NCI-H2107 treated with DMSO at 0.1 percent for 48 hours (cell line): ENCODE data around the gene ZDHHC19.
A peak's percentile ranks its signal among the peaks of the same experiment; 100 is the strongest.
"Not testable (repeated sequence)": the region's sequence is repeated elsewhere in the genome, so short reads cannot be mapped to it uniquely, and the experiment has no call there.

Experiments
- DNase-seq: peaks from one replicate; lab custom pipeline; 2025; ENCODE audit not compliant: unreplicated experiment; lab: John Stamatoyannopoulos, UW

The ZDHHC19 gene

GRCh38 chr3:196225763-196226364, 14.7 kb upstream of the ZDHHC19 start:
- DNase-seq = no peak

GRCh38 chr3:196225086-196225485, 13.9 kb upstream of the ZDHHC19 start:
- no peak for DNase-seq

- DNase-seq = peak; percentile 52
These were observed 11.8 kb upstream of the ZDHHC19 start for GRCh38 chr3:196222876-196223595.

GRCh38 chr3:196220991-196221390, 9.8 kb upstream of the ZDHHC19 start:
- DNase-seq = no peak

- DNase-seq = no peak
These were observed 9.4 kb upstream of the ZDHHC19 start for GRCh38 chr3:196220587-196220986.

- DNase-seq = no peak
These were observed 8.7 kb upstream of the ZDHHC19 start for GRCh38 chr3:196219970-196220311.

- DNase-seq = peak; percentile 92
These were observed 8.2 kb upstream of the ZDHHC19 start for GRCh38 chr3:196219194-196219969.

- no peak for DNase-seq
These were observed 7.0 kb upstream of the ZDHHC19 start for GRCh38 chr3:196218155-196218712.

GRCh38 chr3:196217307-196218154, 6.3 kb upstream of the ZDHHC19 start:
- DNase-seq = no peak

- no peak for DNase-seq
These were observed 5.5 kb upstream of the ZDHHC19 start for GRCh38 chr3:196216681-196217211.

- no peak for DNase-seq
These were observed 4.9 kb upstream of the ZDHHC19 start, which contains the start of gene SLC51A for GRCh38 chr3:196216089-196216564. Gene SLC51A, plus strand, starts transcription at chr3:196216534. Its CDS starts 179 bp downstream, at chr3:196216713.

- DNase-seq = no peak
These were observed 4.4 kb upstream of the ZDHHC19 start for GRCh38 chr3:196215493-196216020.

GRCh38 chr3:196214783-196215441, 3.7 kb upstream of the ZDHHC19 start:
- no peak for DNase-seq

- not testable (repeated sequence) for DNase-seq
These were observed 1.1 kb downstream of the ZDHHC19 start for GRCh38 chr3:196209944-196210672.

- no peak for DNase-seq
These were observed 2.1 kb downstream of the ZDHHC19 start for GRCh38 chr3:196208942-196209695.

- no peak for DNase-seq
These were observed 3.2 kb downstream of the ZDHHC19 start for GRCh38 chr3:196207833-196208607.

GRCh38 chr3:196207159-196207832, 3.9 kb downstream of the ZDHHC19 start:
- no peak for DNase-seq
